Esophagus squamous epithelium (tissue), 4 donors: ENCODE data around the gene SPECC1L.

Experiments used
- POLR2A ChIP-seq, 4 donors: fragments of 450-650 bp; IDR thresholded peaks; one replicate each; pipeline ENCODE4 v1.6.1; 2017; ENCODE audit warnings: antibody characterized with exemption in 4 of 4, mild to moderate bottlenecking in 4 of 4, moderate library complexity in 3 of 4
- TF ChIP-seq, protein P1 (sequence below), 6 experiments: fragments of 450-650 bp in 4 of 6; fragments of 200-600 bp in 2 of 6; sonication (generic) in 2 of 6; IDR thresholded peaks; one replicate each; pipeline ENCODE4 v1.5.1; 2016 to 2019; ENCODE audit warnings: antibody characterized with exemption in 6 of 6, mild to moderate bottlenecking in 4 of 6, moderate library complexity in 4 of 6

DNA sequence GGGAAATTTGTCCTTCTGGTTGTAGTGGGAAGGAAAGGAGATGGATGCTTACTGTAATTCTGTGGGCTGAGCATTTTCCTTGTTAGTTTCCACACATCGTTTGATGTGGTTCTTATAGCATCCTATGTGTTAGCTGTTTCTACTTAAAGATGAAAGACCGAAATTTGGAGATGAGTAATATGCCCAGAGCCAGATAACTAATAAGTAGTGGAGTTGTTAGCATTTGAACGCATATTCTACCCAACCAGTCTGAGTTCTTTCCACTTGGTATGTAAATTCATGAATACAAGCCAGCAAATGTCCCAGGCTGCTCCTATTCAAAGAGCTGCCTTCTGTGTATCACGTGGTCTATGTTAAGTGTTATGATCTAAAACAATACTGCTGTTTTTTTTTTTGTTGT, 14.6 kb downstream of the SPECC1L start:
- TF ChIP-seq, protein P1, sequence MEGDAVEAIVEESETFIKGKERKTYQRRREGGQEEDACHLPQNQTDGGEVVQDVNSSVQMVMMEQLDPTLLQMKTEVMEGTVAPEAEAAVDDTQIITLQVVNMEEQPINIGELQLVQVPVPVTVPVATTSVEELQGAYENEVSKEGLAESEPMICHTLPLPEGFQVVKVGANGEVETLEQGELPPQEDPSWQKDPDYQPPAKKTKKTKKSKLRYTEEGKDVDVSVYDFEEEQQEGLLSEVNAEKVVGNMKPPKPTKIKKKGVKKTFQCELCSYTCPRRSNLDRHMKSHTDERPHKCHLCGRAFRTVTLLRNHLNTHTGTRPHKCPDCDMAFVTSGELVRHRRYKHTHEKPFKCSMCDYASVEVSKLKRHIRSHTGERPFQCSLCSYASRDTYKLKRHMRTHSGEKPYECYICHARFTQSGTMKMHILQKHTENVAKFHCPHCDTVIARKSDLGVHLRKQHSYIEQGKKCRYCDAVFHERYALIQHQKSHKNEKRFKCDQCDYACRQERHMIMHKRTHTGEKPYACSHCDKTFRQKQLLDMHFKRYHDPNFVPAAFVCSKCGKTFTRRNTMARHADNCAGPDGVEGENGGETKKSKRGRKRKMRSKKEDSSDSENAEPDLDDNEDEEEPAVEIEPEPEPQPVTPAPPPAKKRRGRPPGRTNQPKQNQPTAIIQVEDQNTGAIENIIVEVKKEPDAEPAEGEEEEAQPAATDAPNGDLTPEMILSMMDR (IDR thresholded peaks at IDR 0.05) = no peak
- no peak for TF ChIP-seq POLR2A (IDR thresholded peaks at IDR 0.05)
